Activated naive CD4-positive, alpha-beta T cell treated with anti-CD3 and anti-CD28 coated beads for 36 hours (primary cell): ENCODE measurements around the gene PKNOX2. TPM values are rescaled to one million over a fixed set of nuclear protein-coding genes. Genes with fewer than 3 reads are reported as not detected.

Experiments used
- CTCF ChIA-PET: fragments of 350-600 bp; sonication (Branson Sonifier 250); formaldehyde crosslinking; loops from one replicate; lab custom pipeline; 2021; ENCODE audit warnings: antibody characterized with exemption; lab: Charles Lee
- DNase-seq: peaks from one replicate; pipeline ENCODE4 v3.0.0-alpha.2; 2020
- H3K27ac Mint-ChIP-seq: one replicate; pipeline ENCODE4 v1.8.0; 2021; ENCODE audit warnings: mild to moderate bottlenecking, mixed read lengths
- H3K27me3 Mint-ChIP-seq: one replicate; pipeline ENCODE4 v1.8.0; 2021; ENCODE audit warnings: low read depth, mixed read lengths
- H3K36me3 Mint-ChIP-seq: one replicate; pipeline ENCODE4 v1.8.0; 2021; ENCODE audit warnings: low read depth, mixed read lengths
- H3K4me1 Mint-ChIP-seq: one replicate; pipeline ENCODE4 v1.8.0; 2021; ENCODE audit warnings: low read depth, mixed read lengths
- H3K4me3 Mint-ChIP-seq: one replicate; pipeline ENCODE4 v1.8.0; 2021; ENCODE audit warnings: mild to moderate bottlenecking, moderate library complexity, mixed read lengths
- H3K9me3 Mint-ChIP-seq: one replicate; pipeline ENCODE4 v1.8.0; 2021; ENCODE audit warnings: mixed read lengths
- intact Hi-C: fragments of 100-400 bp; cut with micrococcal nuclease; formaldehyde crosslinking; loops from one replicate; pipeline ENCODE4 v1.15.1; 2023
- total RNA-seq, 2 experiments: library from RNA; stranded (reverse); gene quantifications; one replicate each; pipeline ENCODE4 v1.2.3, GENCODE V29; 2021

Gene PKNOX2
- total RNA-seq, 2 experiments from 2014 or later = not detected

- intact Hi-C loops = no loop called here
- no peak for DNase-seq
- peaks cover 36% of the 10 kb centered on the region for H3K27me3 Mint-ChIP-seq
Measured at GRCh38 chr11:125401235-125401634, 236.7 kb downstream of the PKNOX2 start.

GRCh38 chr11:125401746-125402145, 237.2 kb downstream of the PKNOX2 start:
- Mint-ChIP-seq H3K27me3 (peaks cover 34% of the 10 kb centered on the region), H3K4me1 (peaks cover 2% of the 10 kb centered on the region), H3K36me3 (no peaks in the 10 kb centered on the region), H3K9me3 (no peaks in the 10 kb centered on the region), H3K4me3 (no peak overlapping the region), H3K27ac (no peak overlapping the region)
- CTCF ChIA-PET = interaction anchor here (0.6 to 1.5 kb wide), 5 partner anchors 12 to 58 kb away, joined by 3 to 4 read pairs (median 3); no protein-coding TSS in a partner anchor
- no peak for DNase-seq
- intact Hi-C loops = no loop called here

More at GRCh38 chr11:125401235-125401634, 236.7 kb downstream of the PKNOX2 start:
- Mint-ChIP-seq H3K36me3 (no peaks in the 10 kb centered on the region), H3K9me3 (no peaks in the 10 kb centered on the region), H3K27ac (no peak overlapping the region), H3K4me3 (no peak overlapping the region), H3K4me1 (peaks cover 2% of the 10 kb centered on the region)
- CTCF ChIA-PET = interaction anchor here (0.6 to 1.5 kb wide), 2 partner anchors 12 to 28 kb away, joined by 3 to 4 read pairs; no protein-coding TSS in a partner anchor

- intact Hi-C loops = no loop called here
- Mint-ChIP-seq H3K27me3 (peaks cover 32% of the 10 kb centered on the region), H3K4me3 (no peak overlapping the region), H3K27ac (no peak overlapping the region), H3K4me1 (peaks cover 2% of the 10 kb centered on the region), H3K36me3 (no peaks in the 10 kb centered on the region), H3K9me3 (no peaks in the 10 kb centered on the region)
- DNase-seq = no peak
- CTCF ChIA-PET = interaction anchor here (0.8 to 1.5 kb wide), 4 partner anchors 11 to 58 kb away, joined by 3 to 4 read pairs (median 4); no protein-coding TSS in a partner anchor
Measured at GRCh38 chr11:125402435-125402834, 237.9 kb downstream of the PKNOX2 start.

- CTCF ChIA-PET = interaction anchor here (0.8 to 1.5 kb wide), 10 partner anchors 8 to 280 kb away, joined by 3 to 5 read pairs (median 4); no protein-coding TSS in a partner anchor
- H3K27ac Mint-ChIP-seq = no peak overlapping the region
- no peaks in the 10 kb centered on the region for H3K36me3 Mint-ChIP-seq
- H3K9me3 Mint-ChIP-seq = no peaks in the 10 kb centered on the region
- no peak overlapping the region for H3K4me3 Mint-ChIP-seq
- DNase-seq = no peak
- H3K4me1 Mint-ChIP-seq = peaks cover 2% of the 10 kb centered on the region
- intact Hi-C loops = loop anchor here (2.0 kb wide), 2 partner anchors 55 to 441 kb away; no protein-coding TSS in a partner anchor
- H3K27me3 Mint-ChIP-seq = peaks cover 26% of the 10 kb centered on the region
Measured at GRCh38 chr11:125404157-125404810, 239.7 kb downstream of the PKNOX2 start.

- Mint-ChIP-seq H3K36me3 (no peaks in the 10 kb centered on the region), H3K27me3 (peaks cover 23% of the 10 kb centered on the region), H3K9me3 (no peaks in the 10 kb centered on the region), H3K27ac (no peak overlapping the region), H3K4me3 (no peak overlapping the region), H3K4me1 (peaks cover 2% of the 10 kb centered on the region)
- DNase-seq = peak; percentile 78
- CTCF ChIA-PET = interaction anchor here (0.5 to 1.5 kb wide), 13 partner anchors 8 to 281 kb away, joined by 3 to 5 read pairs (median 4); no protein-coding TSS in a partner anchor
- intact Hi-C loops = loop anchor here (1.0 to 2.0 kb wide), 3 partner anchors 56 to 442 kb away; partner anchors contain the start of gene PKNOX2
Measured at GRCh38 chr11:125404811-125405790, 240.6 kb downstream of the PKNOX2 start.

- Mint-ChIP-seq H3K9me3 (no peaks in the 10 kb centered on the region), H3K4me3 (no peak overlapping the region), H3K27ac (no peak overlapping the region), H3K27me3 (peaks cover 27% of the 10 kb centered on the region), H3K4me1 (peaks cover 2% of the 10 kb centered on the region), H3K36me3 (no peaks in the 10 kb centered on the region)
- DNase-seq = no peak
- CTCF ChIA-PET = interaction anchor here (0.6 kb wide), 1 partner anchor 237 kb away, joined by 6 read pairs; no protein-coding TSS in a partner anchor
- intact Hi-C loops = no loop called here
Measured at GRCh38 chr11:125407046-125407445, 242.5 kb downstream of the PKNOX2 start.

- peaks cover 25% of the 10 kb centered on the region for H3K27me3 Mint-ChIP-seq
- CTCF ChIA-PET = interaction anchor here (0.9 kb wide), 1 partner anchor 141 kb away, joined by 3 read pairs; no protein-coding TSS in a partner anchor
Measured at GRCh38 chr11:125408311-125408711, 243.8 kb downstream of the PKNOX2 start.

GRCh38 chr11:125410091-125410490, 245.5 kb downstream of the PKNOX2 start:
- CTCF ChIA-PET = no interaction called here
- peaks cover 11% of the 10 kb centered on the region for H3K27me3 Mint-ChIP-seq
- H3K9me3 Mint-ChIP-seq = no peaks in the 10 kb centered on the region
- H3K27ac Mint-ChIP-seq = no peak overlapping the region
- intact Hi-C loops = no loop called here
- no peaks in the 10 kb centered on the region for H3K36me3 Mint-ChIP-seq
- DNase-seq = no peak
- no peak overlapping the region for H3K4me3 Mint-ChIP-seq
- no peaks in the 10 kb centered on the region for H3K4me1 Mint-ChIP-seq

More at GRCh38 chr11:125408311-125408711, 243.8 kb downstream of the PKNOX2 start:
- Mint-ChIP-seq H3K4me3 (no peak overlapping the region), H3K36me3 (no peaks in the 10 kb centered on the region), H3K9me3 (no peaks in the 10 kb centered on the region), H3K27ac (no peak overlapping the region), H3K4me1 (peaks cover 2% of the 10 kb centered on the region)
- DNase-seq = no peak
- intact Hi-C loops = no loop called here

GRCh38 chr11:125412177-125412496, 247.6 kb downstream of the PKNOX2 start:
- Mint-ChIP-seq H3K36me3 (no peaks in the 10 kb centered on the region), H3K4me3 (no peak overlapping the region), H3K27ac (no peak overlapping the region), H3K9me3 (no peaks in the 10 kb centered on the region), H3K27me3 (peaks cover 3% of the 10 kb centered on the region), H3K4me1 (no peaks in the 10 kb centered on the region)
- CTCF ChIA-PET = no interaction called here
- DNase-seq = no peak
- intact Hi-C loops = no loop called here

GRCh38 chr11:125412509-125412908, 248.0 kb downstream of the PKNOX2 start:
- Mint-ChIP-seq H3K27ac (no peak overlapping the region), H3K4me3 (no peak overlapping the region), H3K4me1 (no peaks in the 10 kb centered on the region), H3K27me3 (peaks cover 3% of the 10 kb centered on the region), H3K36me3 (no peaks in the 10 kb centered on the region), H3K9me3 (no peaks in the 10 kb centered on the region)
- DNase-seq = no peak
- intact Hi-C loops = no loop called here
- CTCF ChIA-PET = no interaction called here

- Mint-ChIP-seq H3K4me3 (no peak overlapping the region), H3K27ac (no peak overlapping the region), H3K4me1 (no peaks in the 10 kb centered on the region), H3K9me3 (no peaks in the 10 kb centered on the region), H3K36me3 (no peaks in the 10 kb centered on the region), H3K27me3 (peaks cover 3% of the 10 kb centered on the region)
- intact Hi-C loops = no loop called here
- DNase-seq = no peak
- CTCF ChIA-PET = interaction anchor here (1.6 kb wide), 1 partner anchor 12 kb away, joined by 4 read pairs; no protein-coding TSS in a partner anchor
Measured at GRCh38 chr11:125413226-125413625, 248.7 kb downstream of the PKNOX2 start.

- CTCF ChIA-PET = interaction anchor here (0.9 to 1.6 kb wide), 3 partner anchors 12 to 149 kb away, joined by 3 to 4 read pairs (median 4); no protein-coding TSS in a partner anchor
- intact Hi-C loops = no loop called here
- DNase-seq = no peak
Measured at GRCh38 chr11:125414121-125414520, 249.6 kb downstream of the PKNOX2 start.

More at GRCh38 chr11:125414121-125414520, 249.6 kb downstream of the PKNOX2 start:
- Mint-ChIP-seq H3K9me3 (no peaks in the 10 kb centered on the region), H3K27me3 (peaks cover 3% of the 10 kb centered on the region), H3K27ac (no peak overlapping the region), H3K4me3 (no peak overlapping the region), H3K4me1 (no peaks in the 10 kb centered on the region), H3K36me3 (no peaks in the 10 kb centered on the region)
